GM12878 (cell line): Measurements from ENCODE around the gene FAM89B. TPM values are rescaled to one million over a fixed set of nuclear protein-coding genes. Genes with fewer than 3 reads are reported as not detected.

ENCODE experiments used
- ATAC-seq: fragments of 200-7000 bp; cut with Tn5 transposase; 3 replicates; pipeline ENCODE4 v1.9.1; 2020; ENCODE audit warnings: mild to moderate bottlenecking, moderate library complexity
- BruUV-seq: library from RNA; stranded (reverse); fragments of 400-500 nt; replicated peaks from 2 replicates; lab custom pipeline; 2021; lab: Mats Ljungman, UMichigan
- CTCF ChIA-PET: fragments of 300-600 bp; sonication (Branson Sonifier 250); formaldehyde crosslinking; extraction: SDS; loops from one replicate; lab custom pipeline; 2021; ENCODE audit warnings: inconsistent platforms; lab: Yijun Ruan, JAX
- POLR2A ChIA-PET: fragments of 350-600 bp; formaldehyde crosslinking; extraction: SDS; loops from one replicate; lab custom pipeline; 2021; ENCODE audit warnings: inconsistent platforms; lab: Charles Lee
- RAD21 ChIA-PET: fragments of 300-600 bp; sonication (Branson Sonifier 250); formaldehyde crosslinking; loops from one replicate; lab custom pipeline; 2023; ENCODE audit warnings: antibody characterized with exemption; ENCODE audit not compliant: unreplicated experiment; lab: Charles Lee
- SMC1A ChIA-PET: fragments of 300-600 bp; sonication (Branson Sonifier 250); formaldehyde crosslinking; loops from one replicate; lab custom pipeline; 2023; ENCODE audit not compliant: unreplicated experiment, uncharacterized antibody; lab: Charles Lee
- DNase-seq: peaks from one replicate; pipeline ENCODE4 v3.0.0-alpha.2; 2011; ENCODE audit warnings: low read depth, low spot score
- FAIRE-seq: peaks from 3 replicates; lab custom pipeline; 2011; peaks lifted over from hg19 to GRCh38; lab: Jason Lieb, UNC
- H2AFZ ChIP-seq: 2 replicates; pipeline ENCODE4 v1.6.0; 2011; ENCODE audit warnings: low read depth, low read length, control low read depth; ENCODE audit not compliant: control insufficient read depth
- H3K27ac ChIP-seq: 2 replicates; pipeline ENCODE4 v1.5.1; 2011; ENCODE audit warnings: control low read depth; ENCODE audit not compliant: control insufficient read depth, insufficient read depth
- H3K27me3 ChIP-seq, 2 experiments: replicated peaks in 1 of 2; 2 replicates each; pipeline versions ENCODE4 v1.6.0 to v1.6.1; 2011; ENCODE audit warnings: low read length in 1 of 2; ENCODE audit not compliant: control insufficient read depth in 2 of 2, insufficient read depth in 2 of 2
- H3K36me3 ChIP-seq, 2 experiments: 2 replicates each; pipeline ENCODE4 v1.5.1; 2011; ENCODE audit warnings: low read length in 1 of 2; ENCODE audit not compliant: control insufficient read depth in 2 of 2, insufficient read depth in 2 of 2
- H3K4me1 ChIP-seq: 2 replicates; pipeline ENCODE4 v1.6.1; 2011; ENCODE audit warnings: mild to moderate bottlenecking, low read length, moderate library complexity, mixed read lengths; ENCODE audit not compliant: control insufficient read depth, insufficient read depth
- H3K4me2 ChIP-seq: 2 replicates; pipeline ENCODE4 v1.6.0; 2011; ENCODE audit warnings: control low read depth; ENCODE audit not compliant: control insufficient read depth, insufficient read depth
- H3K4me3 ChIP-seq: fragments of 200-600 bp; sonication (generic); 2 replicates; pipeline ENCODE4 v1.5.1; 2016
- H3K79me2 ChIP-seq: 2 replicates; pipeline ENCODE4 v1.6.0; 2011; ENCODE audit warnings: low read length; ENCODE audit not compliant: control insufficient read depth, insufficient read depth
- H3K9ac ChIP-seq: 2 replicates; pipeline ENCODE4 v1.8.0; 2011; ENCODE audit warnings: low read length, control low read depth, mixed read lengths; ENCODE audit not compliant: control insufficient read depth, insufficient read depth
- H3K9me3 ChIP-seq: replicated peaks from 3 replicates; pipeline ENCODE4 v1.5.1; 2011; ENCODE audit warnings: mild to moderate bottlenecking, low read length; ENCODE audit not compliant: control insufficient read depth, insufficient read depth
- H4K20me1 ChIP-seq: 2 replicates; pipeline ENCODE4 v1.6.0; 2011; ENCODE audit not compliant: control insufficient read depth, insufficient read depth
- BHLHE40 ChIP-seq, 2 experiments: fragments of 450-650 bp in 1 of 2; IDR thresholded peaks; 2 replicates each; pipeline ENCODE4 v1.6.1; 2011 to 2017; ENCODE audit warnings: low read depth in 2 of 2, borderline replicate concordance in 1 of 2, improper control_type of control experiment in 1 of 2, low read length in 1 of 2, mild to moderate bottlenecking in 1 of 2
- HDGF ChIP-seq: fragments of 450-650 bp; IDR thresholded peaks from 2 replicates; pipeline ENCODE4 v1.6.1; 2016; ENCODE audit warnings: antibody characterized with exemption
- PKNOX1 ChIP-seq: fragments of 450-650 bp; IDR thresholded peaks from 2 replicates; pipeline ENCODE4 v1.6.1; 2016; ENCODE audit warnings: mild to moderate bottlenecking
- WGBS: methylation state at CpG from one replicate; pipeline ENCODE4 v1.1.6; 2016; ENCODE audit warnings: low lambda C conversion rate; ENCODE audit not compliant: insufficient replicate concordance, insufficient coverage; ENCODE audit errors: missing lambda C conversion rate; 5-methylcytosine and 5-hydroxymethylcytosine counted together
- in situ Hi-C: fragments of 300-500 bp; cut with MboI; formaldehyde crosslinking; loops from 9 replicates; pipeline ENCODE4 v1.14.3; 2018; ENCODE audit warnings: mixed read lengths
- intact Hi-C: fragments of 100-400 bp; cut with micrococcal nuclease; formaldehyde crosslinking; loops from one replicate; pipeline ENCODE4 v1.14.2; 2022; ENCODE audit not compliant: unreplicated experiment
- polyA plus RNA-seq, 11 experiments: library from polyadenylated mRNA; depleted of rRNA in 4 of 11; unstranded in 6 of 11; stranded (reverse) in 5 of 11; fragments of >200 nt; fragmentation: Nextera tagmentation in 4 of 11; fragmentation: Illumina TruSeq in 1 of 11; extraction: Ambion mirVana in 4 of 11; extraction: Trizol in 1 of 11; gene quantifications; 1 replicate in 1 of 11; 2 replicates in 10 of 11; pipeline versions ENCODE4 v1.2.1 to v1.2.3, GENCODE V29; 2011 to 2016; ENCODE audit warnings: inconsistent platforms in 2 of 11, missing spikeins in 2 of 11, low read depth in 1 of 11
- total RNA-seq, 4 experiments: library from RNA; depleted of rRNA in 3 of 4; stranded (reverse); fragments of >200 nt in 3 of 4; fragmentation: Illumina TruSeq in 1 of 4; extraction: Trizol in 1 of 4; gene quantifications; 2 replicates each; pipeline versions ENCODE4 v1.2.1 to v1.2.3, GENCODE V29; 2013 to 2021

The FAM89B gene
- total and polyA plus RNA-seq, 10 of the 15 experiments (the other 5 are each of a cell fraction or from before 2014, with no cell fraction given) = 0.34 to 36.7 (median 9.8) TPM

GRCh38 chr11:65525546-65526480, 46.5 kb upstream of the FAM89B start:
- H3K4me1 ChIP-seq = peaks cover 25% of the 10 kb centered on the region
- FAIRE-seq (no peak), ATAC-seq (no peak), DNase-seq (no peak)
- no peaks in the 10 kb centered on the region for H3K27me3 ChIP-seq
- RAD21 ChIA-PET = interaction anchor here (0.6 to 2.0 kb wide), 9 partner anchors 15 to 1789 kb away, joined by 3 to 8 read pairs (median 4); no protein-coding TSS in a partner anchor
- in situ Hi-C loops = no loop called here
- BruUV-seq = TSS peak; percentile 61
- peak overlapping the region; percentile 37 for H2AFZ ChIP-seq
- TF ChIP-seq BHLHE40 (IDR thresholded peaks at IDR 0.05; ENCODE audit: borderline replicate concordance in 1 of 2, low read depth in 2 of 2, low read length in 1 of 2) (no peak), PKNOX1 (no peak), HDGF (peak; percentile 89)
- H3K79me2 ChIP-seq = peaks cover 15% of the 10 kb centered on the region
- H3K36me3 ChIP-seq = peaks cover 0 to 23% of the 10 kb centered on the region in 2 experiments
- H3K4me3 ChIP-seq = peak overlapping the region; percentile 85
- CTCF ChIA-PET = interaction anchor here (0.6 to 3.5 kb wide), 8 partner anchors 14 to 250 kb away, joined by 3 to 18 read pairs (median 4); no protein-coding TSS in a partner anchor
- intact Hi-C loops = no loop called here
- H3K27ac ChIP-seq = peak overlapping the region; percentile 54
- no peaks in the 10 kb centered on the region for H4K20me1 ChIP-seq
- SMC1A ChIA-PET = interaction anchor here (2.1 kb wide), 1 partner anchor 14 kb away, joined by 7 read pairs; no protein-coding TSS in a partner anchor
- H3K9me3 ChIP-seq = no peaks in the 10 kb centered on the region
- WGBS = 35% methylated on average over 31 of the region's 31 CpGs
- peak overlapping the region; percentile 82 for H3K9ac ChIP-seq
- H3K4me2 ChIP-seq = peak overlapping the region; percentile 96
- POLR2A ChIA-PET = interaction anchor here (1.0 to 2.5 kb wide), 7 partner anchors 10 to 106 kb away, joined by 3 to 13 read pairs (median 4); partner anchors contain the start of gene PCNX3
